Stimulated activated naive CD8-positive, alpha-beta T cell treated with anti-CD3 and anti-CD28 coated beads, Interleukin-15, amount 100 ng/mL, for 72 hours (primary cell): ENCODE measurements around the gene KCTD3.

Experiments used
- ATAC-seq: fragments of 150-1000 bp; cut with Tn5 transposase; 2 replicates; pipeline ENCODE4 v1.10.0; 2021; ENCODE audit warnings: mild to moderate bottlenecking, moderate library complexity
- DNase-seq, 2 donors: peaks; one replicate each; pipeline ENCODE4 v3.0.0; 2021 to 2022
- H3K27ac Mint-ChIP-seq, 2 donors: one replicate each; pipeline ENCODE4 v1.8.0; 2022; ENCODE audit warnings: mild to moderate bottlenecking in 2 of 2, mixed read lengths in 2 of 2, moderate library complexity in 2 of 2
- H3K27me3 Mint-ChIP-seq: one replicate; pipeline ENCODE4 v1.8.0; 2022; ENCODE audit warnings: mixed read lengths
- H3K4me1 Mint-ChIP-seq: one replicate; pipeline ENCODE4 v1.8.0; 2022; ENCODE audit warnings: mild to moderate bottlenecking, mixed read lengths
- H3K4me3 Mint-ChIP-seq, 2 donors: one replicate each; pipeline ENCODE4 v1.8.0; 2022; ENCODE audit warnings: mild to moderate bottlenecking in 2 of 2, mixed read lengths in 2 of 2, moderate library complexity in 1 of 2
- H3K9me3 Mint-ChIP-seq, 2 donors: one replicate each; pipeline ENCODE4 v1.8.0; 2022; ENCODE audit warnings: mixed read lengths in 2 of 2

The KCTD3 gene

DNA sequence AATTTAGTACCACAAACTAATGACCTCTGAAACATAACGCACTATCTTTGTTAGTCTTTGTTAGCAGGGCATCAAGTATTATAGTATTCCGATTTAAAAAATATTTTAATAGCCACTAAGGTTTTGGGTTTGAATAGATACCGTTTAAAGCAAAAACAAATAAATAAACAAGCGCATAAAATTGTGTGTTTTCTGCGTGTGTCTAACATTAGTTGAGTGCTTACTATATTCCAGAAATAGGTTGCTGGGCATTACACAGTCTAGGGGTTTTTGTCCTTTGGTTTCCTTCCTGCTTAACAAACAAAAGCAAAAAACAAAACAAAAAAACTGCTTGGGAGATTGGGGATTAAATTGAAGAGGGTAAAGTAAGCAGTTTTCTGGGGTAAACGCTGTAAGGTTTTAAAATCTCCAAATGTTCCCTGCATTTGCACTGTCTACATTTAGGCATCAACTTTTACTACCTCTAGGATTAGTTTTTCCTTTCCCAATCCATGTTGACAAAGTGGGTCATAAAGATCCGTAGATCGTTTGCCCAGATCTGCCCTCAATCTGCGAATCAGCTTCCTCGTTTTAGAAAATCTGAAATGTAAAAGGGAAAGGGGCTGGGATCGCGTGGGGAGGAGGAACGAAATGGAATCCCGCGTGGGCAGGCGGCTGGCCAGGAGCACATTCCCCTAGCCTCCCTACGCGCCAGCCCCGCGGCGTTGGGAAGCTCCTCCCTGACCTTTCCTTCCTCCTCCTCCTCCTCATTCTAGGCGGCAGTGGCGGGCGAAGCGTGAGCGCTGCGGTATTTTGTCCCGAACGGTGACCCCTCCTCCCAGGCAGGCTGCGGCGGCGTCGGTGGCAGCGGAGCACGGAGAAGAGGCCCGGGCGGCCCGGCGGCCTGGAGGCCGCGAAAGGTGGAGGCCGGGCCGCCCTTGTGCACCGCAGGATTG, at the start of gene KCTD3:
Gene KCTD3 (plus strand): TSS at position 749 of the 935 bp plus-strand sequence. CDS start 382 bp downstream, outside the sequence.
- ATAC-seq: peak; percentile 81
- H3K27me3 Mint-ChIP-seq: peaks cover 18% of the 10 kb centered on the region
- peak within 1 kb of the TSS; percentile 65 to 90 for H3K27ac Mint-ChIP-seq
- DNase-seq: peak; percentile 42 to 57
- H3K4me1 Mint-ChIP-seq: peaks cover 15% of the 10 kb centered on the region
- H3K9me3 Mint-ChIP-seq: no peaks in the 10 kb centered on the region
- peak within 1 kb of the TSS; percentile 93 to 94 for H3K4me3 Mint-ChIP-seq

- ATAC-seq (no peak), DNase-seq (no peak)
- no peaks in the 10 kb centered on the region for H3K4me1 Mint-ChIP-seq
- peaks cover 4 to 11% of the 10 kb centered on the region in 2 donors for H3K9me3 Mint-ChIP-seq
- no peak overlapping the region for H3K27ac Mint-ChIP-seq
- H3K27me3 Mint-ChIP-seq: no peaks in the 10 kb centered on the region
- no peak overlapping the region for H3K4me3 Mint-ChIP-seq
Observed at GRCh38 chr1:215517441-215517891, 49.6 kb upstream of the KCTD3 start.

DNA sequence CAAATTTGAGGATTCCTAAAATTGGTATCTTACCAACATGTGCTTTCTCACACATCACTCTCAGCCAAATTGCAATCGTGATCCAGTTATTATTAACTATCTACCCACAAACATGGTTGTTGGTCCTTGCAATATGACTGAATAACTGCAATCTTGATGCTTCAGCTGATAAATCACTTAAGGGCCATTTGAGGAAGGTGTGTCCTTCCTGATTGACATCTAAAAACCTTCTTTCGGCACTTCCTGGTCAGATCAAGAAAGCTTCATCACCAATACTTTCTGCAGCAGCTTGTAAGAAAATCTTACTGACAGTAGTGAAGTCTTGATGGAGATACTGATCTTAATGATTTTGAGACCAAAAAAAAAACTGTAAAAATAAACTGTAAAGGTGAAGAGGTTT, 48.5 kb upstream of the KCTD3 start:
- H3K27me3 Mint-ChIP-seq: no peaks in the 10 kb centered on the region
- H3K4me3 Mint-ChIP-seq: no peak overlapping the region
- H3K27ac Mint-ChIP-seq: no peak overlapping the region

GRCh38 chr1:215521279-215521678, 45.8 kb upstream of the KCTD3 start:
- no peak overlapping the region for H3K4me3 Mint-ChIP-seq
- DNase-seq: no peak

More for the DNA sequence above, 48.5 kb upstream of the KCTD3 start:
- no peak for DNase-seq
- Mint-ChIP-seq H3K9me3 (peaks cover under 1 to 4% of the 10 kb centered on the region in 2 donors), H3K4me1 (no peaks in the 10 kb centered on the region)
- no peak for ATAC-seq

DNA sequence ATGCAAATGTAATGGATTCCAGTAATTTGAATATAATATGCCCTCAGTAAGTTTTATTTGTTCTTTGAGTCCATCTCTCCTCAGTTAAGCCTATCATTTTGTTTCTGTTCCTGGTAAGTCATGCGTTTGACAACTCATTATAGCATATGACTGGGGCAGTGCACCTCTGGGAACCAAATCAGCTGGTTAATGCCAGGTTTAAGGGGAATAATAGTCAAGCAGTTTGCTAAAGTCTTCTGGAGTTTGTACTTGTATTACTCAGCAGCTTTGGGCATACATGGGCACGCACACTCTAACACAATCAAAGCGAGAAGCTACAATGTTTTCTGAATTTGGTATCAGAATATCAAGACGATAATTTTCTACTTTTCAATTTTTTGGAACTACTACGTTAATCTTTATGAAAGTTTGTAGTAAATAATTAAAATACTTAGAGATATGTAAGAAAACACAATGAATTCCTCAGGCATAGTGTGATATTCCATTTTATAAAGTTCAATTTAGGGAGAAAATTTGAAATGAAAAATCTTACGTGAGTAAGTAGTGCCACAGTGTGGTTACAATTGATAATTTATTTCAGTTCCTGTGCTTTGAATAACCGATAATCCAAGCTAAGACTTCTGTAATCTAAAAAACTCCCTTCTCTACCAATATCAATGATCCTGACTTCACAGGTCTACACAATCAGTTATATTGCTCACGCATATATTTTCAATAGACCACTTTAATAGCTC, 43.8 kb upstream of the KCTD3 start:
- Mint-ChIP-seq H3K9me3 (no peaks in the 10 kb centered on the region), H3K4me3 (no peak overlapping the region), H3K27me3 (peaks cover 2% of the 10 kb centered on the region), H3K27ac (no peak overlapping the region), H3K4me1 (no peaks in the 10 kb centered on the region)
- DNase-seq (no peak), ATAC-seq (no peak)

More at GRCh38 chr1:215521279-215521678, 45.8 kb upstream of the KCTD3 start:
- no peaks in the 10 kb centered on the region for H3K9me3 Mint-ChIP-seq
- ATAC-seq: no peak
- H3K4me1 Mint-ChIP-seq: no peaks in the 10 kb centered on the region
- no peaks in the 10 kb centered on the region for H3K27me3 Mint-ChIP-seq
- no peak overlapping the region for H3K27ac Mint-ChIP-seq

- Mint-ChIP-seq H3K9me3 (no peaks in the 10 kb centered on the region), H3K4me1 (no peaks in the 10 kb centered on the region), H3K4me3 (no peak overlapping the region), H3K27me3 (peaks cover 8% of the 10 kb centered on the region), H3K27ac (no peak overlapping the region)
- no peak for DNase-seq
- ATAC-seq: no peak
Observed at GRCh38 chr1:215523906-215524305, 43.2 kb upstream of the KCTD3 start.

DNA sequence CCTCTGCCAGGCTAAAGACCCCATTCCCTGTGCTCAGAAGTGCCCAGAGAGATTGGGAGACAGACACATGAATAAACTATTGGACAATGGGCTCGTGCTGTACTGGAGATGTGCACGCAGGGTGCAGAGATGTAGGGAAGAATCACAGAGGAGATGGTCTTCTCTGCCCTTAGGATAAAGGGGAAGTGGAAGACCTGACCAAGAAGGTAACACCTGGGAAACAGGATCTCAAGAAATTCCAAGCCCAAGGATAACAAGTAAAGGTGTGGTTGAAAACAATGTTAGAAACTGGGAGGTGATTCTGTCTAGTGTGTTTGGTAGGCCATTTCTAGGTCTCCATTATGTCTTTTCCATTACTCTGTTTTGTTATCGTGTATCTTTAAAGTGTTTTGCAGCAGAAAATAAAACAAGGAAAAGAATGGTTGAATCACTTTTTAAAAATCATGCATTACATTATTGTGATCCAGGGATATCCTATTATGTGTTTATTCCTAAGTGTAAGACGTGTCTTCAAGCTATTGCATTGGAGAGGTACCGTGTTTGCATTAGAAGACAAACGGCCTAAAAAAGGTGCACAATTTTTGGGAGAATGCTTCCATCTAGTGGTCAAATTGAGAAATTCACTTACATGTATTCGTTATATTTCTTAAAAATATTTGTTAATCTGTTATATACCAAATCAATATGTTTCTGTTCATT, 40.8 kb upstream of the KCTD3 start:
- no peak for DNase-seq
- Mint-ChIP-seq H3K27me3 (peaks cover 8% of the 10 kb centered on the region), H3K9me3 (no peaks in the 10 kb centered on the region), H3K4me3 (no peak overlapping the region), H3K4me1 (no peaks in the 10 kb centered on the region), H3K27ac (peak overlapping the region in 1 of 2 donors; percentile 23)
- no peak for ATAC-seq

GRCh38 chr1:215526846-215527151, 40.3 kb upstream of the KCTD3 start:
- ATAC-seq: no peak
- peaks cover 9% of the 10 kb centered on the region for H3K27me3 Mint-ChIP-seq
- H3K27ac Mint-ChIP-seq: no peak overlapping the region
- H3K9me3 Mint-ChIP-seq: no peaks in the 10 kb centered on the region
- H3K4me1 Mint-ChIP-seq: no peaks in the 10 kb centered on the region
- DNase-seq: no peak
- no peak overlapping the region for H3K4me3 Mint-ChIP-seq

GRCh38 chr1:215529111-215529510, 38.0 kb upstream of the KCTD3 start:
- Mint-ChIP-seq H3K4me1 (no peaks in the 10 kb centered on the region), H3K27ac (no peak overlapping the region)

GRCh38 chr1:215529571-215529970, 37.5 kb upstream of the KCTD3 start:
- H3K9me3 Mint-ChIP-seq: no peaks in the 10 kb centered on the region
- H3K4me1 Mint-ChIP-seq: no peaks in the 10 kb centered on the region
- H3K4me3 Mint-ChIP-seq: no peak overlapping the region
- H3K27ac Mint-ChIP-seq: no peak overlapping the region
- H3K27me3 Mint-ChIP-seq: peaks cover 30% of the 10 kb centered on the region
- ATAC-seq (no peak), DNase-seq (no peak)

More at GRCh38 chr1:215529111-215529510, 38.0 kb upstream of the KCTD3 start:
- no peak overlapping the region for H3K4me3 Mint-ChIP-seq
- peaks cover 26% of the 10 kb centered on the region for H3K27me3 Mint-ChIP-seq
- H3K9me3 Mint-ChIP-seq: no peaks in the 10 kb centered on the region
- no peak for DNase-seq
- no peak for ATAC-seq

GRCh38 chr1:215530401-215530984, 36.6 kb upstream of the KCTD3 start:
- Mint-ChIP-seq H3K27me3 (peaks cover 40% of the 10 kb centered on the region), H3K4me3 (no peak overlapping the region), H3K9me3 (no peaks in the 10 kb centered on the region), H3K4me1 (no peaks in the 10 kb centered on the region), H3K27ac (no peak overlapping the region)
- ATAC-seq (no peak), DNase-seq (no peak)

DNA sequence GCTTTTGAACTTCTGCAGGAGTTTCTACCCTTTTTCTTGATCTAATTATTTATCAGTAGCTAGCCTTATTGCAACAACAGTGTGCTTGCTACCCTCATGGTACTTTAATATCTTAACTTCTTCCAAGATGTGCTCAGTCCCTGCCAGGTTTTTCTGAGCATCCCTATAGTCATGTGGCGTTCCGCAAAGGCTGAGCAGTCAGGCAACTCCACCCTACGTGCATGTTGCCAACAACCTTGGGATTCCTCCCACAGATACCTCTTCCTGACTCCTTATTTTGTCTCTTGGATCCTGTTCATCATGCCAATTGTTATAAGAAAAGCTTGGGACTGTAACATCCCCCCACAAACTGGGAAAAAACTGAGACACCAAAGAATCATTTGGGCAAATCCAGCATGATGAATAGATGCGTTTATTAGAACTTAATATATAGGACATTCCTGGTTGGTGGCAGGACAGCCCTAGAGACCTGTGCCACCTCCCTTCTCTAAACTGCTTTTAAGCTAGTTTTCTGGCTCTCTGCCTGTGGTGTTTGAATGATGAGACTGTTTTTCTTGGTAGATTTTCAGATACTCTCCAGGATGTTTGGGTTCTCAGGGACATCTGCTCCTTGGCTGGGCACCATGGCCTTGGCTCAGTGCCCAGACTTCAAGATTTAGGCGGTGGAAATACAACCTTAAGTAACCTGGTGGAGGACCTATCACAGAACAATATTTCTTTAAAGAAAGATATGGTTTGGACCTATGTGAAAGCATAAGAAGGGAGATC, 27.1 kb upstream of the KCTD3 start:
- Mint-ChIP-seq H3K4me3 (no peak overlapping the region), H3K4me1 (no peaks in the 10 kb centered on the region), H3K9me3 (peaks cover 0 to 7% of the 10 kb centered on the region in 2 donors), H3K27me3 (peaks cover 37% of the 10 kb centered on the region), H3K27ac (no peak overlapping the region)
- ATAC-seq (no peak), DNase-seq (no peak)

DNA sequence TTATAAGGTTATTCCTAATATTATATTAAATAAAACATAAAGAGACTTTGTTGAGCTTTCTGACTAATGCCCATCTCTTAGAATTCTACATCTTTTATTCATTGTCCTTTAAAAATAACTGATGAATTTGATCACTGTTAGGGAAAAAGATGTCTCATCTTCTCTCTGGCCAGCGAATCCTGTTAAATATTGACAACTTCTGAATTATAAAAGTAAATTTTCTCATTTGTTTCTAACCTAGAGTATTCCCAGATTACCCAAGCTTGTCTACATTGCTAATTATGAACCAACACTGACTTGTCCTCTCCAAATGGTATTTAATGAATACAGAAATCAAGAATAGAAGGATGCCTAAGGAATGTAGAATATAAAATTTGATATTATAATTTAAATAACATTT, 24.8 kb upstream of the KCTD3 start:
- H3K27me3 Mint-ChIP-seq: peaks cover 18% of the 10 kb centered on the region
- no peak overlapping the region for H3K27ac Mint-ChIP-seq
- no peaks in the 10 kb centered on the region for H3K4me1 Mint-ChIP-seq
- peaks cover 0 to 7% of the 10 kb centered on the region in 2 donors for H3K9me3 Mint-ChIP-seq
- no peak overlapping the region for H3K4me3 Mint-ChIP-seq
- DNase-seq (no peak), ATAC-seq (no peak)

DNA sequence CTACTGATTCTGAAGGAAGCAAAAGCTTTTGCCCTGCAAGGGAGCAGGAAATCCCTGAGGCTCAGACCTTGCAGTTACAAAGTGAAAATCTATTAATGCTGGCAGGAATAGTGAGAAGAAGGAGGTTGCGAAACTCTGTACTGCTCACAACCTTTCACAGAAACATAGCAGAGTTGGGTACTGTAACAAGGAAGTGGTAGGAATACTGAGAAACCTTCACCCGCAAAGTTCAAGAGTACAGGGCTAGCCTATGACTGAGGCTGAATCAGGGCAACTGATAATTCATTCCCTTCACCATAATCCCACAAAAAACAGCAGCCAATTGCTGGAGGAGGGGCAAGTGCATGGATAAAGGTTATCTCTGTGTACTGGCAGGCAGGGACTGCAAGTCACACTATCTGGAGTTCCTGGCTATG, 23.9 kb upstream of the KCTD3 start:
- ATAC-seq (peak; percentile 62), DNase-seq (no peak)
- peaks cover 18% of the 10 kb centered on the region for H3K27me3 Mint-ChIP-seq
- H3K27ac Mint-ChIP-seq: no peak overlapping the region
- H3K4me1 Mint-ChIP-seq: no peaks in the 10 kb centered on the region
- no peak overlapping the region for H3K4me3 Mint-ChIP-seq
- H3K9me3 Mint-ChIP-seq: peaks cover 0 to 7% of the 10 kb centered on the region in 2 donors
